ENCODE measurements around the gene CCDC196.

DNA sequence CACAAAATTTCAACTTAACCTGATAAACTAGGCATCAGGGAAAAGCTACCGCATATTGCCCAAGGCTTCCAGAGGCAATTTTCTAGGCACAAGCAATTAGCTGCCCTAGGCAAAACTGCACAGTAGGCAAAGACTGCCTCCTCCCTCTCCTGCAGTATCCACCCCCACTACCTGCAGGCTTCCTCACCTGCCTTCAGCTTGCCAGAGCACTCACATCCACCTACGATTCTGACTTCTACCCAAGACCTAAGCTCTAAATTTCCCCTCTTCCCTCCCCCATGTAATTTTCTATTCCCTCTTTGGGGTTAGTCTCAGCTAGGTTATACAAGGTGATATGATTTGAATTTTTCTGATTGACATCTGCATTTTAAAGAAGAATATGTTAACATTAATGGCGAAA is 21.9 kb upstream of the CCDC196 start:
- TF ChIP-seq, protein P1, sequence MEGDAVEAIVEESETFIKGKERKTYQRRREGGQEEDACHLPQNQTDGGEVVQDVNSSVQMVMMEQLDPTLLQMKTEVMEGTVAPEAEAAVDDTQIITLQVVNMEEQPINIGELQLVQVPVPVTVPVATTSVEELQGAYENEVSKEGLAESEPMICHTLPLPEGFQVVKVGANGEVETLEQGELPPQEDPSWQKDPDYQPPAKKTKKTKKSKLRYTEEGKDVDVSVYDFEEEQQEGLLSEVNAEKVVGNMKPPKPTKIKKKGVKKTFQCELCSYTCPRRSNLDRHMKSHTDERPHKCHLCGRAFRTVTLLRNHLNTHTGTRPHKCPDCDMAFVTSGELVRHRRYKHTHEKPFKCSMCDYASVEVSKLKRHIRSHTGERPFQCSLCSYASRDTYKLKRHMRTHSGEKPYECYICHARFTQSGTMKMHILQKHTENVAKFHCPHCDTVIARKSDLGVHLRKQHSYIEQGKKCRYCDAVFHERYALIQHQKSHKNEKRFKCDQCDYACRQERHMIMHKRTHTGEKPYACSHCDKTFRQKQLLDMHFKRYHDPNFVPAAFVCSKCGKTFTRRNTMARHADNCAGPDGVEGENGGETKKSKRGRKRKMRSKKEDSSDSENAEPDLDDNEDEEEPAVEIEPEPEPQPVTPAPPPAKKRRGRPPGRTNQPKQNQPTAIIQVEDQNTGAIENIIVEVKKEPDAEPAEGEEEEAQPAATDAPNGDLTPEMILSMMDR (IDR thresholded peaks at IDR 0.05) = no peak
- no peak for TF ChIP-seq EP300 (IDR thresholded peaks at IDR 0.05; ENCODE audit: low read depth)
- TF ChIP-seq POLR2A (IDR thresholded peaks at IDR 0.05) = no peak
